ENCODE measurements around the gene TBC1D5. TPM values are rescaled to one million over a fixed set of nuclear protein-coding genes. Genes with fewer than 3 reads are reported as not detected.

The TBC1D5 gene
- total RNA-seq, 1 experiment from 2014 or later = 26.1 TPM

- TF ChIP-seq TEAD4 (CRISPR knock-in tag; IDR thresholded peaks at IDR 0.05) = no peak
- no peak for TF ChIP-seq NFYB (CRISPR knock-in tag; conservative IDR thresholded peaks at IDR 0.05; ENCODE audit: low read depth)
- no peak for TF ChIP-seq RORB (CRISPR knock-in tag; IDR thresholded peaks at IDR 0.05)
- TF ChIP-seq, protein P1, sequence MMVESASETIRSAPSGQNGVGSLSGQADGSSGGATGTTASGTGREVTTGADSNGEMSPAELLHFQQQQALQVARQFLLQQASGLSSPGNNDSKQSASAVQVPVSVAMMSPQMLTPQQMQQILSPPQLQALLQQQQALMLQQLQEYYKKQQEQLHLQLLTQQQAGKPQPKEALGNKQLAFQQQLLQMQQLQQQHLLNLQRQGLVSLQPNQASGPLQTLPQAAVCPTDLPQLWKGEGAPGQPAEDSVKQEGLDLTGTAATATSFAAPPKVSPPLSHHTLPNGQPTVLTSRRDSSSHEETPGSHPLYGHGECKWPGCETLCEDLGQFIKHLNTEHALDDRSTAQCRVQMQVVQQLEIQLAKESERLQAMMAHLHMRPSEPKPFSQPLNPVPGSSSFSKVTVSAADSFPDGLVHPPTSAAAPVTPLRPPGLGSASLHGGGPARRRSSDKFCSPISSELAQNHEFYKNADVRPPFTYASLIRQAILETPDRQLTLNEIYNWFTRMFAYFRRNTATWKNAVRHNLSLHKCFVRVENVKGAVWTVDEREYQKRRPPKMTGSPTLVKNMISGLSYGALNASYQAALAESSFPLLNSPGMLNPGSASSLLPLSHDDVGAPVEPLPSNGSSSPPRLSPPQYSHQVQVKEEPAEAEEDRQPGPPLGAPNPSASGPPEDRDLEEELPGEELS (CRISPR knock-in tag; IDR thresholded peaks at IDR 0.05) = no peak
- TF ChIP-seq NR2C2 (CRISPR knock-in tag; IDR thresholded peaks at IDR 0.05) = no peak
- TF ChIP-seq ZNF512 (CRISPR knock-in tag; IDR thresholded peaks at IDR 0.05; ENCODE audit: borderline replicate concordance) = no peak
- no peak for TF ChIP-seq ATF1 (CRISPR knock-in tag; IDR thresholded peaks at IDR 0.05)
- TF ChIP-seq IRF2 (CRISPR knock-in tag; IDR thresholded peaks at IDR 0.05; ENCODE audit: borderline replicate concordance, low read depth) = no peak
Observed at GRCh38 chr3:17300441-17300840, 442.0 kb downstream of the TBC1D5 start (continued).

DNA sequence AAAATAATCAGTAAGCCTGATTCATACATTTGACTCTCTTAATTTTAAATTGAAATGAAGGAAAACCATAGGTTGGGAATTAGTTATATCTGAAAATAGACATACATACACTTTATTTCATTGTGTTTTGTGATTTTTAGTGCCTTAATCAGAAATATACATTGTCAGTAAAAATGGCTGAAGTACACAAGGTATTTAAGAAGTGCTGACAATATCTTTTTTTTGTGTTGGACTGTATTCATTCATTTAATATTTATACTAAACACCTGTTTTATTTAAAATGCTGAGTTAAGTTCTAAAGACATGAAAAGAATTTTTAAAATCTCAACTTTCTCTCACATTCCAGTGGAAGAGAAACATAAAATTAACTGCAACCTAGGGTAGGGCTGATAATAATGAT, 444.4 kb downstream of the TBC1D5 start:
- CTCF ChIA-PET = no interaction called here
- H3K27me3 Mint-ChIP-seq (ENCODE audit: low read depth) = no peaks in the 10 kb centered on the region

DNA sequence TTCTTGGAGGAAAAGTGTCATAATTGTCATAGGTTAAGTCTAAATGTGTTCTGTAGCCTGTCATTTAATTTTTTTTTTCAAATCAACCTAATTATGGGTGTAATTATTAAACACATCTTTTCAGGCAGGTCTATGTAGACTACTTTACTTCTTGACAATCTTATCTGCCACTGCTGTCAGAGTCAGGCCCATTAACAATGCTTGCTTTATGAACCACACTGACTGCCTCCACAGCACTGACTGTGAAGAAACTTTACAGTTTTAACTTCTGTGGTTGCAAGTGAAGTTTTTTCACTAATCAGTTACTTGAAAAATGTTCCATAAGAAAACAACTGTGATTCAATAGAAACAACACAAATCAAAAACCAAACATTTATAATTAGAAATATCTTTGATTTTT, 449.9 kb downstream of the TBC1D5 start:
- Mint-ChIP-seq H3K4me1 (no peaks in the 10 kb centered on the region), H3K9me3 (no peaks in the 10 kb centered on the region), H3K36me3 (no peaks in the 10 kb centered on the region), H3K4me3 (no peak overlapping the region), H3K27ac (no peak overlapping the region), H3K27me3 (ENCODE audit: low read depth) (no peaks in the 10 kb centered on the region)
- CTCF ChIA-PET = no interaction called here
- ATAC-seq (no peak), DNase-seq (ENCODE audit: low spot score) (no peak)
- POLR2A ChIA-PET = no interaction called here
- TF ChIP-seq ZNF121 (CRISPR knock-in tag; IDR thresholded peaks at IDR 0.05) (no peak), CREM (CRISPR knock-in tag; IDR thresholded peaks at IDR 0.05) (no peak), NR2C2 (CRISPR knock-in tag; IDR thresholded peaks at IDR 0.05) (no peak)

More for the DNA sequence above, 444.4 kb downstream of the TBC1D5 start:
- H3K4me1 Mint-ChIP-seq = no peaks in the 10 kb centered on the region
- TF ChIP-seq, protein P2, sequence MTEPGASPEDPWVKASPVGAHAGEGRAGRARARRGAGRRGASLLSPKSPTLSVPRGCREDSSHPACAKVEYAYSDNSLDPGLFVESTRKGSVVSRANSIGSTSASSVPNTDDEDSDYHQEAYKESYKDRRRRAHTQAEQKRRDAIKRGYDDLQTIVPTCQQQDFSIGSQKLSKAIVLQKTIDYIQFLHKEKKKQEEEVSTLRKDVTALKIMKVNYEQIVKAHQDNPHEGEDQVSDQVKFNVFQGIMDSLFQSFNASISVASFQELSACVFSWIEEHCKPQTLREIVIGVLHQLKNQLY (CRISPR knock-in tag; IDR thresholded peaks at IDR 0.05) = no peak
- TF ChIP-seq, protein P3, sequence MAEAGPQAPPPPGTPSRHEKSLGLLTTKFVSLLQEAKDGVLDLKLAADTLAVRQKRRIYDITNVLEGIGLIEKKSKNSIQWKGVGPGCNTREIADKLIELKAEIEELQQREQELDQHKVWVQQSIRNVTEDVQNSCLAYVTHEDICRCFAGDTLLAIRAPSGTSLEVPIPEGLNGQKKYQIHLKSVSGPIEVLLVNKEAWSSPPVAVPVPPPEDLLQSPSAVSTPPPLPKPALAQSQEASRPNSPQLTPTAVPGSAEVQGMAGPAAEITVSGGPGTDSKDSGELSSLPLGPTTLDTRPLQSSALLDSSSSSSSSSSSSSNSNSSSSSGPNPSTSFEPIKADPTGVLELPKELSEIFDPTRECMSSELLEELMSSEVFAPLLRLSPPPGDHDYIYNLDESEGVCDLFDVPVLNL (CRISPR knock-in tag; IDR thresholded peaks at IDR 0.05; ENCODE audit: borderline replicate concordance, low read depth) = no peak
- POLR2A ChIA-PET = no interaction called here
- H3K27ac Mint-ChIP-seq = no peak overlapping the region
- no peaks in the 10 kb centered on the region for H3K9me3 Mint-ChIP-seq
- DNase-seq (ENCODE audit: low spot score) = no peak
- H3K36me3 Mint-ChIP-seq = no peaks in the 10 kb centered on the region
- no peak for ATAC-seq
- H3K4me3 Mint-ChIP-seq = no peak overlapping the region

DNA sequence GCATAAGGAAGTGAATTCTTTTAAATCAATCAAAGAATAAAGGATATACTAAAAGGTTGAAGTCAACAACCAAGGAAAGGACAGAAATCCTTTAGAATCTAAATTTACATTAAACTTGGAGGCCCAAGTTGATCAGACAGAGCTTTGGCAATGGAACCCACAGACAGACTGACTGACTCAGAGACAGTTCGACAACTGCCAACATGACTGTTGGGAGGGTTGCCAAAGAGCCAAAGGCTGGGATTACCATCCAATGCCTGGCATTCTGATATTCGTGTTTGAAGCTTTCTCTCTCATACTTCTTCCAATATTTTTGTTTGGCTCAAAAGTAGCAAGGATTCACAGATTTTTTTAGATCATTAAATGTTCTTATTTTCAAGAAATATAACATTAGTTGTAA, 451.5 kb downstream of the TBC1D5 start:
- ChIA-PET CTCF (interaction anchor here (1.0 kb wide), 1 partner anchor 550 kb away, joined by 4 read pairs; no protein-coding TSS in a partner anchor), POLR2A (no interaction called here)
- H3K36me3 Mint-ChIP-seq = no peaks in the 10 kb centered on the region
- no peaks in the 10 kb centered on the region for H3K4me1 Mint-ChIP-seq
- TF ChIP-seq, protein P4, sequence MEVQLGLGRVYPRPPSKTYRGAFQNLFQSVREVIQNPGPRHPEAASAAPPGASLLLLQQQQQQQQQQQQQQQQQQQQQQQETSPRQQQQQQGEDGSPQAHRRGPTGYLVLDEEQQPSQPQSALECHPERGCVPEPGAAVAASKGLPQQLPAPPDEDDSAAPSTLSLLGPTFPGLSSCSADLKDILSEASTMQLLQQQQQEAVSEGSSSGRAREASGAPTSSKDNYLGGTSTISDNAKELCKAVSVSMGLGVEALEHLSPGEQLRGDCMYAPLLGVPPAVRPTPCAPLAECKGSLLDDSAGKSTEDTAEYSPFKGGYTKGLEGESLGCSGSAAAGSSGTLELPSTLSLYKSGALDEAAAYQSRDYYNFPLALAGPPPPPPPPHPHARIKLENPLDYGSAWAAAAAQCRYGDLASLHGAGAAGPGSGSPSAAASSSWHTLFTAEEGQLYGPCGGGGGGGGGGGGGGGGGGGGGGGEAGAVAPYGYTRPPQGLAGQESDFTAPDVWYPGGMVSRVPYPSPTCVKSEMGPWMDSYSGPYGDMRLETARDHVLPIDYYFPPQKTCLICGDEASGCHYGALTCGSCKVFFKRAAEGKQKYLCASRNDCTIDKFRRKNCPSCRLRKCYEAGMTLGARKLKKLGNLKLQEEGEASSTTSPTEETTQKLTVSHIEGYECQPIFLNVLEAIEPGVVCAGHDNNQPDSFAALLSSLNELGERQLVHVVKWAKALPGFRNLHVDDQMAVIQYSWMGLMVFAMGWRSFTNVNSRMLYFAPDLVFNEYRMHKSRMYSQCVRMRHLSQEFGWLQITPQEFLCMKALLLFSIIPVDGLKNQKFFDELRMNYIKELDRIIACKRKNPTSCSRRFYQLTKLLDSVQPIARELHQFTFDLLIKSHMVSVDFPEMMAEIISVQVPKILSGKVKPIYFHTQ (CRISPR knock-in tag; IDR thresholded peaks at IDR 0.05) = no peak
- no peaks in the 10 kb centered on the region for H3K27me3 Mint-ChIP-seq (ENCODE audit: low read depth)
- ATAC-seq (no peak), DNase-seq (ENCODE audit: low spot score) (no peak)
- no peak overlapping the region for H3K27ac Mint-ChIP-seq
- no peak overlapping the region for H3K4me3 Mint-ChIP-seq
- H3K9me3 Mint-ChIP-seq = no peaks in the 10 kb centered on the region

Measured in WTC11 (cell line).